ENCODE data around the gene SH3TC1. TPM values are rescaled to one million over a fixed set of nuclear protein-coding genes. Genes with fewer than 3 reads are reported as not detected.

The SH3TC1 gene
- total and polyA plus RNA-seq, 4 donors: 6.5 to 34.6 (median 25.8) TPM

GRCh38 chr4:8198206-8198905 is 734 bp upstream of the SH3TC1 start:
- H3K36me3 ChIP-seq (ENCODE audit: control insufficient read depth in 4 of 4, insufficient read depth in 3 of 4, low read depth in 1 of 4, low read length in 3 of 4): no peaks in the 10 kb centered on the region
- peak overlapping the region in 1 of 2 donors; percentile 8 for H3K9ac ChIP-seq (ENCODE audit: low read depth in 1 of 2, low read length in 2 of 2)
- no peaks in the 10 kb centered on the region for H3K27me3 ChIP-seq (ENCODE audit: control insufficient read depth in 4 of 4, insufficient read depth in 4 of 4, low read length in 3 of 4)
- no peak for DNase-seq (ENCODE audit: low spot score)
- H3K4me3 ChIP-seq (ENCODE audit: low read depth in 1 of 3, low read length in 3 of 3): no peak overlapping the region
- no peaks in the 10 kb centered on the region for H3K9me3 ChIP-seq (ENCODE audit: control insufficient read depth in 4 of 4, low read length in 3 of 4)
- peak in 1 of 2 donors; percentile 32 for TF ChIP-seq EGR1 (IDR thresholded peaks at IDR 0.05; ENCODE audit: low read depth in 2 of 2)
- TF ChIP-seq GABPA (IDR thresholded peaks at IDR 0.05 in 1 of 2, conservative IDR thresholded peaks at IDR 0.05 in 1 of 2): no peak
- no peak for TF ChIP-seq TAF1 (conservative IDR thresholded peaks at IDR 0.05)
- peak in 1 of 2 donors; percentile 36 for TF ChIP-seq HNF4A (conservative IDR thresholded peaks at IDR 0.05)
- no peak for TF ChIP-seq FOXA2 (IDR thresholded peaks at IDR 0.05)
- no peak for TF ChIP-seq ZBTB33 (IDR thresholded peaks at IDR 0.05)
- TF ChIP-seq JUND (IDR thresholded peaks at IDR 0.05): no peak
- TF ChIP-seq, protein P1, sequence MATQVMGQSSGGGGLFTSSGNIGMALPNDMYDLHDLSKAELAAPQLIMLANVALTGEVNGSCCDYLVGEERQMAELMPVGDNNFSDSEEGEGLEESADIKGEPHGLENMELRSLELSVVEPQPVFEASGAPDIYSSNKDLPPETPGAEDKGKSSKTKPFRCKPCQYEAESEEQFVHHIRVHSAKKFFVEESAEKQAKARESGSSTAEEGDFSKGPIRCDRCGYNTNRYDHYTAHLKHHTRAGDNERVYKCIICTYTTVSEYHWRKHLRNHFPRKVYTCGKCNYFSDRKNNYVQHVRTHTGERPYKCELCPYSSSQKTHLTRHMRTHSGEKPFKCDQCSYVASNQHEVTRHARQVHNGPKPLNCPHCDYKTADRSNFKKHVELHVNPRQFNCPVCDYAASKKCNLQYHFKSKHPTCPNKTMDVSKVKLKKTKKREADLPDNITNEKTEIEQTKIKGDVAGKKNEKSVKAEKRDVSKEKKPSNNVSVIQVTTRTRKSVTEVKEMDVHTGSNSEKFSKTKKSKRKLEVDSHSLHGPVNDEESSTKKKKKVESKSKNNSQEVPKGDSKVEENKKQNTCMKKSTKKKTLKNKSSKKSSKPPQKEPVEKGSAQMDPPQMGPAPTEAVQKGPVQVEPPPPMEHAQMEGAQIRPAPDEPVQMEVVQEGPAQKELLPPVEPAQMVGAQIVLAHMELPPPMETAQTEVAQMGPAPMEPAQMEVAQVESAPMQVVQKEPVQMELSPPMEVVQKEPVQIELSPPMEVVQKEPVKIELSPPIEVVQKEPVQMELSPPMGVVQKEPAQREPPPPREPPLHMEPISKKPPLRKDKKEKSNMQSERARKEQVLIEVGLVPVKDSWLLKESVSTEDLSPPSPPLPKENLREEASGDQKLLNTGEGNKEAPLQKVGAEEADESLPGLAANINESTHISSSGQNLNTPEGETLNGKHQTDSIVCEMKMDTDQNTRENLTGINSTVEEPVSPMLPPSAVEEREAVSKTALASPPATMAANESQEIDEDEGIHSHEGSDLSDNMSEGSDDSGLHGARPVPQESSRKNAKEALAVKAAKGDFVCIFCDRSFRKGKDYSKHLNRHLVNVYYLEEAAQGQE (IDR thresholded peaks at IDR 0.05): peak; percentile 15
- TF ChIP-seq SP1 (IDR thresholded peaks at IDR 0.05): no peak
- TF ChIP-seq RAD21 (IDR thresholded peaks at IDR 0.05): no peak
- peak; percentile 59 for TF ChIP-seq MAX (IDR thresholded peaks at IDR 0.05)
- no peak for TF ChIP-seq HNF4G (IDR thresholded peaks at IDR 0.05)
- TF ChIP-seq RXRA (IDR thresholded peaks at IDR 0.05): peak in 1 of 2 donors; percentile 75
- TF ChIP-seq, protein P2, sequence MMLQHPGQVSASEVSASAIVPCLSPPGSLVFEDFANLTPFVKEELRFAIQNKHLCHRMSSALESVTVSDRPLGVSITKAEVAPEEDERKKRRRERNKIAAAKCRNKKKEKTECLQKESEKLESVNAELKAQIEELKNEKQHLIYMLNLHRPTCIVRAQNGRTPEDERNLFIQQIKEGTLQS (IDR thresholded peaks at IDR 0.05): no peak
- no peak for TF ChIP-seq NR2F2 (IDR thresholded peaks at IDR 0.05)
- TF ChIP-seq, protein P3, sequence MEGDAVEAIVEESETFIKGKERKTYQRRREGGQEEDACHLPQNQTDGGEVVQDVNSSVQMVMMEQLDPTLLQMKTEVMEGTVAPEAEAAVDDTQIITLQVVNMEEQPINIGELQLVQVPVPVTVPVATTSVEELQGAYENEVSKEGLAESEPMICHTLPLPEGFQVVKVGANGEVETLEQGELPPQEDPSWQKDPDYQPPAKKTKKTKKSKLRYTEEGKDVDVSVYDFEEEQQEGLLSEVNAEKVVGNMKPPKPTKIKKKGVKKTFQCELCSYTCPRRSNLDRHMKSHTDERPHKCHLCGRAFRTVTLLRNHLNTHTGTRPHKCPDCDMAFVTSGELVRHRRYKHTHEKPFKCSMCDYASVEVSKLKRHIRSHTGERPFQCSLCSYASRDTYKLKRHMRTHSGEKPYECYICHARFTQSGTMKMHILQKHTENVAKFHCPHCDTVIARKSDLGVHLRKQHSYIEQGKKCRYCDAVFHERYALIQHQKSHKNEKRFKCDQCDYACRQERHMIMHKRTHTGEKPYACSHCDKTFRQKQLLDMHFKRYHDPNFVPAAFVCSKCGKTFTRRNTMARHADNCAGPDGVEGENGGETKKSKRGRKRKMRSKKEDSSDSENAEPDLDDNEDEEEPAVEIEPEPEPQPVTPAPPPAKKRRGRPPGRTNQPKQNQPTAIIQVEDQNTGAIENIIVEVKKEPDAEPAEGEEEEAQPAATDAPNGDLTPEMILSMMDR (IDR thresholded peaks at IDR 0.05; ENCODE audit: low read depth, low read length, missing input control): no peak
- no peak for TF ChIP-seq YY1 (IDR thresholded peaks at IDR 0.05)
- TF ChIP-seq FOXA1 (IDR thresholded peaks at IDR 0.05): no peak
- peak overlapping the region; percentile 88 to 99 for H3K27ac ChIP-seq (ENCODE audit: low read depth in 1 of 2, low read length in 2 of 2)
- peaks cover 28 to 50% (median 39%) of the 10 kb centered on the region in 4 donors for H3K4me1 ChIP-seq (ENCODE audit: control insufficient read depth in 4 of 4, insufficient read depth in 4 of 4, low read length in 3 of 4)
- 18% methylated on average over 17 of the region's 17 CpGs for WGBS
